GM19035 (cell line): ENCODE results near the gene NOP9.
"Not testable (repeated sequence)": the region's sequence is repeated elsewhere in the genome, so short reads cannot be mapped to it uniquely, and the experiment has no call there.

Experiments used
- ATAC-seq: cut with Tn5 transposase; IDR thresholded peaks from one replicate; pipeline ENCODE4 v1.9.1; 2021; ENCODE audit not compliant: unreplicated experiment

Gene NOP9

GRCh38 chr14:24349742-24350141, 50.1 kb downstream of the NOP9 start:
- ATAC-seq, result no peak

- ATAC-seq, result no peak
These were observed 51.9 kb downstream of the NOP9 start for GRCh38 chr14:24351517-24351916.

- no peak for ATAC-seq
These were observed 54.2 kb downstream of the NOP9 start for GRCh38 chr14:24353559-24354481.

GRCh38 chr14:24354482-24354825, 54.8 kb downstream of the NOP9 start:
- ATAC-seq, result not testable (repeated sequence)

GRCh38 chr14:24355009-24355408, 55.4 kb downstream of the NOP9 start:
- no peak for ATAC-seq

GRCh38 chr14:24356208-24356607, 56.6 kb downstream of the NOP9 start:
- ATAC-seq, result no peak
